Activated gamma-delta T cell treated with Interleukin-2 at 50 U/mL for 16 hours (primary cell): ENCODE measurements around the gene S1PR4.
"Not testable (repeated sequence)": the region's sequence is repeated elsewhere in the genome, so short reads cannot be mapped to it uniquely, and the experiment has no call there.

Experiments
- DNase-seq: peaks from one replicate; pipeline ENCODE4 v3.0.0-alpha.2; 2020

S1PR4 gene

GRCh38 chr19:3183721-3184641 lies 5.4 kb downstream of the S1PR4 start:
- no peak for DNase-seq

GRCh38 chr19:3184847-3185460 lies 6.4 kb downstream of the S1PR4 start:
- peak; percentile 64 for DNase-seq

DNA sequence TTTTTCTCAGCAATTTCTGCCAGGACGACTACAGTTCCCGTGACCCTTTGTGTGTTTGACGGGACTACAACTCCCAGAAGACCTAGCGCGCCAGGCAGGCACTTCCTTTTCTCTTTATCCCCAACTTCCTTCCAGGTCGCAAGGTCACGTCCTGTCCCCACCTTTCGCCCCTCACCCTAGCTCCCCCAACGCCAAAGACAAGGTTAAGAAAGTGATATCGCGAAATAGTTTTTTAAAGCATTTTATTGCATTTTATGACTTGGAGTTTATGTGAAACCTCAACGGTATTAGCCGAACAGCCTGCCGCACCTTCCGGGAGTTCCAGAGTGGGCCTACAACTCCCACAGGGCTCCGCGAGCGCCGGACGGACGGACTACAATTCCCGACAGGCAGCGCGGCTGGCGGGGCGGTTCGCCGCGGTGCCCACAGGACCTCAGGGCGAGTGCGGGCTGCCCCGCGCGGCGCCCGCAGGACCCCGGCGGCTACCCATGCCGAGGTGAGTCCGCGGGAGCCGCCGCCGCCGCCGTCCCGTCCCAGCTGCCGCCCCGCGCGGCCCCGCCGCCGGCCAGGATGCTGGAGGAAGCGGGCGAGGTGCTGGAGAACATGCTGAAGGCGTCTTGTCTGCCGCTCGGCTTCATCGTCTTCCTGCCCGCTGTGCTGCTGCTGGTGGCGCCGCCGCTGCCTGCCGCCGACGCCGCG lies 7.0 kb downstream of the S1PR4 start, which contains the start of gene NCLN:
Gene NCLN (plus strand): TSS at position 470 of the 699 bp plus-strand sequence. CDS start 101 bp downstream, at position 571.
- peak; percentile 92 for DNase-seq

GRCh38 chr19:3186160-3186688 lies 7.7 kb downstream of the S1PR4 start:
- no peak for DNase-seq

DNA sequence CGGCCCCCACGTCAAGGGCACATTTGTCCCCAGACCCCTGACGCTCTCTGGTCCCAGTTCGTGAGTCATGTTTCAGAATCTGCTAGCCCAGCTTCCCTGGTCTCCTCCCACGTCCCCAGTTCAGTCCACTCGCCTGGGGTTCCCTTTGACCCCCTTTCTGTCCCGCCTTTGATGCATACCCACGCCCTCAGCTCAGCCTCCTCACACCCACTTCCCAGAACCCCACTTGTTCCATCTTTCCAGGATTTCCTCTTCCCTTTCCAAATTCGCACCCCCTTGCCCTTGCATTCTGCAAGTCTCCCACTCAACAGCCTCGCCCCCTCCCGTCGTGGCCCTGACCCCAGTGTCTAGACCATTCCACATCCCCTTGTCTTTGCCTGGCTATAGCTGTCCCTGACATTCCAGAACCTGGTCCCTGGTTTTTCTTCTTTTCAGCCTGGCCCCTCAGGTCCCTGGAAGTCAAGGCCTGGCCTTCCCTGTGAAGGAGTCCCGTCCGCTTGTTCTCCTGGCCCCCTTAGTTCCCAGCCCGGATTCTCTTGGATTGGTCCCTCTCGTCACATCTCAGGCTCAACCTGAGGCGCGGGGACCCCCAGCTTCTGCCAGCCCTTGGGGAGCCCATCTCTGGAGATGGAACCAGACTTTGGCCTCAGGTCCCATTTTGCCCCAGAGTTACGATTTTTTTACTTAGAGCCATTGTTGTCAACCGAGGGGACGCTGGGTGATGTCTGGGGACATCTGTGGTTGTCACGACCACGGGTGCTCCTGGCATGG lies 8.5 kb downstream of the S1PR4 start:
- DNase-seq, result no peak

DNA sequence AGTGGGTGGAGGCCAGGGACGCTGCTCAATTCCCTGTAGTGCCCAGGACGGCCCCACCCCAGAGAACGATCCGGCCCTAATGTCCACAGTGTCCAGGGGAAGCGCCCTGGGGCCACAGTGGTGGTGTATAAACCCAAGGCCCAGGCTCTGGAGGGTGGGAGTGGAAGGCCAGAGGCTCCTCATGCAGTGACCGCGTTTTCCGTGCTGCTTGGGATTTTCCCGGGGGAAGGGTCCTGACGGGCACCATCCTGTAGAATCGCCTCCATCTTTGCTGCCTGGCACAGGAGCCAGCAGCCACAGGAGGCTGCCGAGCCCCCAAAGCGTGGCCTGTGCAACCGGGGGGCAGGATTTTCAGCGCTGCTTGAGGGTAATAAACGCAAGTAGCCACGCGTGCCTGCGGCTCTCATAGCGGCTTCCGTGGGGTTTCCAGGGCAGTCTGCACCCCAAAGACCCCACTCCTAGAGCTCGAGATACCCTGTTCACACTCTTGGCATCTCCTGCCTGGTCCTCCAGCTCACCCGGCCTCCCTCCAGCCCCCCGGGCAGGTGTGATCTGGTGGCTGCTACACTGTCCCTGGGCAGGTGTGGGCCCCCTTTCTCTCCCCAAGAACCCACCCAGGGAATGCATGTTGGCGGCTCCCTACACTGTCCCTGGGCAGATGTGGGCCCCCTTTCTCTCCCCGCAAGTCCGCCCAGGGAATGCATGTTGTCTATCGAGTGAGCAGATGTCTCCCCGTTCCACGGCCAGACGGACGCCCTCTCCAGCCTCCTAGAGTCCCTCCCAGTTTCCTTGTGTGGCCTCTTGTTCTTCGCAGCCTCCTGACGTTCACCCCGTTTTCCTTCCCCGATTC lies 9.3 kb downstream of the S1PR4 start:
- DNase-seq, result no peak

DNA sequence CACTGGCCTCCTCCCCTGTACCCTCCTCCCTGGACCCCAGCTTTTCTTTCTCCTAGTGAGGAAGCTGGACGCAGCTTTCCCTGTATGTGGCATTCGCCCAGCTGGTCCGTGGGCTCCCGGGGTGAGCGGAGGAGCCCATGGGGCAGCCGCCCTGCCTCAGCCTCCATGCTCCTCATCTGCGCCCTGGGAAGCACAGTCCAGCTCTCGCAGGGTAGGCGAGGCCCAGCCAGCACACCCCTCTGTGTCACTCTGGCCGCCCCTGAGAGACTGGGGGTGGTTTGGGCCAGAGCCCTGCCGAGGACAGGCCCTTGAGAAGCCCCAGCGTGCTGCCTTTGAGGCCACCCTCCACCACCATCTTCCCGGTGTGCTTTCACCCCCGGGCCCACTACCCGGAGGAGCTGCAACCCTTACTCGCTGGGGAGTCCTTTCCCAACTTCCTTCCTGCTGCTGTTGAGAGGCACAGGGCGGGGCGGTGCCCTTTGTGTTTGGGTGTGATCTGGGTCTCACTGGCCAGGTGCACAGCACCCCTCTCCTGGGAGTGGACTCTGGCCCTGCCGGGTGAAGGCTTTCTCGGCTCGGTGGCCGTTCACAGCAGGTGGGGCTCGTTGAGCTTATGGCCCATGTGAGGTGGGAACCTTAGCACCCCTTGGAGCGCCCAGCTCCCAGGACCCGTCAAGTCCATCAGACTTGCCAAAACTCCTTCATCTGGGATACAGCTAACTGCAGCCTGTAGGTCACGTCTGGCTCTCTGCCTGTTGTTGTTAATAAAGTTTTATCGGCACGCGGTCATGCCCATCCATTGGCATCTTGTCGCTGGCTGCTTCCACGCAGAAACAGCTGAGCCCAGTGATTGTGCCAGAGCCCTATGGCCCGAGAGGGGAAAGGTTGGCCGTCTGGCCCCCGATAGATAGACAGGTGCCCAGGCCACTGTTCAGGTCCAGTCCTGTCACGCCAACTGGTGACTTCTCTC lies 10.3 kb downstream of the S1PR4 start:
- no peak for DNase-seq

DNA sequence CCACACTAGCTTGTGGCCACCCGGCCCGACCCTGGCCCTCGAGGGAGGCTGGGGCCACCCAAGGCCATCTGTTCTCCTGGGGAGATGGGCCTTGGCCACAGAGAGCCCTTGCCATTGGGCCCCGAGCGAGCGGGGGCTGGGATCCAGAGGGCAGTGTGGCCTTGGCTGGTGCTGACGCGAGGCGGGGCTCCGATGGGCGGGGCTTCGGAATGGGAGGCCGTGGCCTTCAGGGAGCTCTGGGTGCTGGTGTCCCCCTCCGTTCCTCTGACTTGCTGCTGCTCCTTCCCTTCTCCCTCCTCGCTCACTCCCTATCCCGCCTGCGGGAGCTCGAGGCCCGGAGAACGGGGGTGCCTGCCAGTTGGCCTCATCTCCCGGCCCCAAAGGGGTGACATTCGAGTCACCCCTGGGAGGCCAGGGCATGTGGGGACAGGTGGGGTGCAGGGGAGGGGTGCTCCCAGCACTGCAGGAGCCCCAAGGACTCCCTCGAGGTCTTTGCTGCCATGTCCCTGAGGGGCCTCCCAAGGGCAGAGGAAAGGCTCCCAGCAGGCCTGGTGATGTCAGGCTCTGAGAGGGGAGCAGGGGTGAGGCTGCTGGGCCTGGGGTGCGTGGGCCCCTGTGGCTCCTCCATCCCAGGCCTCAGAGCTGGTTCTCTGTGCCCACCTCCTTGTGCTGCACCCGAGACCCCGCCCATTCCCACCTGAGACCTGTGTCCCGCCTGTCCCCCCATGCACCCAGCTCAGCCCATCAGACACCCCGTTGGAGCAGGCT lies 11.3 kb downstream of the S1PR4 start:
- DNase-seq, result no peak

- DNase-seq, result no peak
These were observed 11.9 kb downstream of the S1PR4 start for GRCh38 chr19:3190470-3190770.

- DNase-seq, result no peak
These were observed 12.6 kb downstream of the S1PR4 start for GRCh38 chr19:3190921-3191805.

DNA sequence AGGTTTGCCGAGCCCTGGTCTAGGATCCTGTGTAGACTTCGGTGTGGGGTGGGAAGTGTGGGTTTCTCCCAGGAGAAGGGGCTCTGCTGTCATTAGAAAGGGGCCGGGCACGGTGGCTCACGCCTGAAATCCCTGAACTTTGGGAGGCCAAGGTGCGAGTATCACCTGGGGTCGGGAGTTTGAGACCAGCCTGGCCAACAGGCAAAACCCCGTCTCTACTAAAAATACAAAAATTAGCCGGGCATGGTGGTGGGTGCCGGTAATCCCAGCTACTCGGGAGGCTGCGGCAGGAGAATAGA lies 13.2 kb downstream of the S1PR4 start:
- DNase-seq, result not testable (repeated sequence)

DNA sequence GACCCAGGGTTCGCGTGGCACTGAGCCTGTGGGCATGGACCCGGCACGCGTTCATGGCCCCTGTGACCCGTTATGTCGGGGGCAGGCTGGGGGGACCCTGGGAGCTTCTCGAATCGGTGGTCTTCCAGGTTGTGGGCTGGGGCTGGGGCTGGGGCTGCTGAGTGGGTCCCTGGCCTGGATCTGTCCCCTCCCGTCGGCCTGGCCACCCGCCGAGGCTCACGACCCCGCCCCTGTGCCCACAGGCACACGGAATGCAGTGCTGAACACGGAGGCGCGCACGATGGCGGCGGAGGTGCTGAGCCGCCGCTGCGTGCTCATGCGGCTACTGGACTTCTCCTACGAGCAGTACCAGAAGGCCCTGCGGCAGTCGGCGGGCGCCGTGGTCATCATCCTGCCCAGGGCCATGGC lies 13.7 kb downstream of the S1PR4 start:
- no peak for DNase-seq

DNA sequence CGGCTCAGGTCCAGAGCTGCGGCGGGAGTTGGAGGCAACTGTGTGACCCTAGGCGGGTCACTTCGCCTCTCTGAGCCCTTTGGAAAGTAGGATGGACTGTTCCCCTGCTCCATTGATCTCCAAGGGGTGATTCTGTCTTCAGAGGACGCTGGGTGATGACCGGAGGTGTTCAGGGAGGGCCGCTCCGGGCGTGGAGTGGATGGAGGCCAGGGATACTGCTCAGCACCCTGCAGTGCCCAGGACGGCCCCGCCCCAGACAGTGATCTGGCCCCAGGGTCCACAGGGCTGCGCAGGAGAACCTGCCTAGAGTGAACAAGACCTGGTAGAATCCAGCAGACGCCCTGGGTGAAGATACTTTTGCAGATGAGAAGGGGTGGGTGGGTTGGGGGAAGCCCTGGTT lies 14.1 kb downstream of the S1PR4 start:
- no peak for DNase-seq

DNA sequence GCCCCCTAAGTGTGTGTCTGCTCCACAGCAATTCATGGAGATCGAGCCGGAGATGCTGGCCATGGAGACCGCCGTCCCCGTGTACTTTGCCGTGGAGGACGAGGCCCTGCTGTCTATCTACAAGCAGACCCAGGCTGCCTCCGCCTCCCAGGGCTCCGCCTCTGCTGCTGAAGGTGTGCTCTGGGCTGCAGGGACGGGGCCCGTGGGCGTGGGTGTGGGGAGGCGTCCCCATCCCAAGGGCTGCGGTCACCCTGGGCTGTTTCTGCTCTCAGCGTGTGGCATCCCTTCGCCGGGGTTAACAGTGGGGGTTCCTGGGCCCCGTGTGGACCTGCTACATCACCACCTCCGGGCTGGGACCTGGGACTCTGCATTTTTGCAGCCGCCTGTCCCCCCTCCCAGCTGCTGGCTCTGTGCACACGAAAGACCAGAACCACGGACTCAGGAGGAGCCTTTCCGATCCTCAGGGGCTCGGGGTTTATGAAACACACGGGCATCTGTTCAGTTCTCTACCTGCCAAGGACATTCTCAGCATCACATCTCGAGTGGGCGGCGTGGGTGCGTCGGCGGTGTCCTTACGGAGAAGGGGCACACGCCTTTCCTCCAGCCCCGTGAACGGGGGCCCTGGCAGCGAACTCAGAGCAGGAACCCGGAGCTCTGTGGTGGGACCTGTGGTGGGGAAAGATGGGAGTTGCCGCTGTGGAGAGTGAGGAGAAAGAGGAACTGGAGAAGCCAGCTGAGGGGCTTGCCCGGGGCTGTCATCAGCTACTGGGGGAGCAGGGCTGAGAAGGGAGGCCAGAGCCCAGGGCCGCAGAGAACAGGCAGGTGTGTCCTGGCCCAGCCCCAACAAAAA lies 14.9 kb downstream of the S1PR4 start:
- no peak for DNase-seq

- DNase-seq, result no peak
These were observed 15.8 kb downstream of the S1PR4 start for GRCh38 chr19:3194106-3195087.
